Endothelial cell (in vitro differentiated cells): ENCODE measurements around the gene ZFR. TPM values are rescaled to one million over a fixed set of nuclear protein-coding genes. Genes with fewer than 3 reads are reported as not detected.

ENCODE experiments used
- DNase-seq: peaks from one replicate; pipeline ENCODE4 v3.0.0; 2021; ENCODE audit warnings: low spot score
- H3K27ac Mint-ChIP-seq: one replicate; pipeline ENCODE4 v1.8.0; 2021; ENCODE audit warnings: mixed read lengths, inconsistent platforms; ENCODE audit not compliant: unreplicated experiment
- H3K27me3 Mint-ChIP-seq: one replicate; pipeline ENCODE4 v1.8.0; 2021; ENCODE audit warnings: mild to moderate bottlenecking, moderate library complexity, mixed read lengths, inconsistent platforms; ENCODE audit not compliant: unreplicated experiment
- H3K36me3 Mint-ChIP-seq: one replicate; pipeline ENCODE4 v1.8.0; 2021; ENCODE audit warnings: mild to moderate bottlenecking, low read depth, mixed read lengths, inconsistent platforms; ENCODE audit not compliant: unreplicated experiment
- H3K4me1 Mint-ChIP-seq: one replicate; pipeline ENCODE4 v1.8.0; 2021; ENCODE audit warnings: mild to moderate bottlenecking, mixed read lengths, inconsistent platforms; ENCODE audit not compliant: unreplicated experiment
- H3K4me3 Mint-ChIP-seq: one replicate; pipeline ENCODE4 v1.8.0; 2021; ENCODE audit warnings: mild to moderate bottlenecking, mixed read lengths, inconsistent platforms; ENCODE audit not compliant: unreplicated experiment
- H3K9me3 Mint-ChIP-seq: one replicate; pipeline ENCODE4 v1.8.0; 2021; ENCODE audit warnings: mixed read lengths, inconsistent platforms; ENCODE audit not compliant: unreplicated experiment
- CTCF ChIP-seq: fragments of 200-600 bp; sonication (generic); IDR thresholded peaks from one replicate; pipeline ENCODE4 v1.5.0; 2021; ENCODE audit warnings: antibody characterized with exemption; ENCODE audit not compliant: unreplicated experiment
- total RNA-seq: library from RNA; stranded (reverse); fragmentation: NEBNext Ultra II Directional; extraction: Animal tissue kit (Norgen Biotek cat#: 25700); gene quantifications from one replicate; pipeline ENCODE4 v1.2.1, GENCODE V29; 2021; ENCODE audit not compliant: unreplicated experiment

Gene ZFR
- total RNA-seq, 1 donor from 2014 or later = 72.9 TPM

GRCh38 chr5:32329395-32329834 is 115.1 kb downstream of the ZFR start:
- H3K27ac Mint-ChIP-seq = no peak overlapping the region

GRCh38 chr5:32326216-32326772 is 118.2 kb downstream of the ZFR start:
- Mint-ChIP-seq H3K4me1 (no peaks in the 10 kb centered on the region), H3K4me3 (no peak overlapping the region), H3K36me3 (peaks cover 7% of the 10 kb centered on the region), H3K9me3 (peaks cover 7% of the 10 kb centered on the region), H3K27ac (no peak overlapping the region), H3K27me3 (peaks cover 11% of the 10 kb centered on the region)
- TF ChIP-seq CTCF = no peak
- DNase-seq = no peak

More at GRCh38 chr5:32329395-32329834, 115.1 kb downstream of the ZFR start:
- DNase-seq = peak; percentile 64
- Mint-ChIP-seq H3K36me3 (no peaks in the 10 kb centered on the region), H3K4me1 (no peaks in the 10 kb centered on the region), H3K4me3 (no peak overlapping the region), H3K27me3 (no peaks in the 10 kb centered on the region), H3K9me3 (no peaks in the 10 kb centered on the region)
- TF ChIP-seq CTCF = peak; percentile 44

- no peak for TF ChIP-seq CTCF
- Mint-ChIP-seq H3K27ac (no peak overlapping the region), H3K36me3 (peaks cover 7% of the 10 kb centered on the region), H3K4me3 (no peak overlapping the region), H3K4me1 (no peaks in the 10 kb centered on the region), H3K9me3 (peaks cover 7% of the 10 kb centered on the region), H3K27me3 (peaks cover 11% of the 10 kb centered on the region)
- DNase-seq = no peak
Observed at GRCh38 chr5:32325616-32326015, 118.9 kb downstream of the ZFR start.

GRCh38 chr5:32325062-32325461 is 119.5 kb downstream of the ZFR start:
- Mint-ChIP-seq H3K9me3 (peaks cover 7% of the 10 kb centered on the region), H3K36me3 (peaks cover 7% of the 10 kb centered on the region), H3K4me3 (no peak overlapping the region), H3K4me1 (no peaks in the 10 kb centered on the region), H3K27me3 (peaks cover 13% of the 10 kb centered on the region), H3K27ac (no peak overlapping the region)
- TF ChIP-seq CTCF = no peak
- DNase-seq = no peak

GRCh38 chr5:32323741-32324140 is 120.8 kb downstream of the ZFR start:
- peaks cover 7% of the 10 kb centered on the region for H3K36me3 Mint-ChIP-seq
- no peak for TF ChIP-seq CTCF
- H3K27ac Mint-ChIP-seq = no peak overlapping the region
- no peak for DNase-seq
- no peak overlapping the region for H3K4me3 Mint-ChIP-seq
- H3K27me3 Mint-ChIP-seq = peaks cover 14% of the 10 kb centered on the region
- H3K9me3 Mint-ChIP-seq = peaks cover 7% of the 10 kb centered on the region
- no peaks in the 10 kb centered on the region for H3K4me1 Mint-ChIP-seq
